Endometrium (tissue), 2 donors: Measurements from ENCODE around the gene KRTAP7-1.

ENCODE experiments used
- FAIRE-seq: peaks from 2 replicates; lab custom pipeline; 2012; peaks lifted over from hg19 to GRCh38; lab: Jason Lieb, UNC
- donor health status: control.
- donor health status: control.

The KRTAP7-1 gene

GRCh38 chr21:30829659-30830058 is at the start of gene KRTAP7-1:
Gene KRTAP7-1, minus strand, starts transcription at chr21:30829759. Its CDS starts 61 bp downstream, at chr21:30829698.
- FAIRE-seq = no peak

- no peak for FAIRE-seq
Measured at GRCh38 chr21:30874526-30874925, 45.0 kb upstream of the KRTAP7-1 start.

GRCh38 chr21:30847627-30848500 is 18.3 kb upstream of the KRTAP7-1 start:
- no peak for FAIRE-seq

- no peak for FAIRE-seq
Measured at GRCh38 chr21:30842990-30843389, 13.4 kb upstream of the KRTAP7-1 start.

- no peak for FAIRE-seq
Measured at GRCh38 chr21:30839304-30839703, 9.7 kb upstream of the KRTAP7-1 start.

- FAIRE-seq = no peak
Measured at GRCh38 chr21:30838536-30838935, 9.0 kb upstream of the KRTAP7-1 start.

- FAIRE-seq = no peak
Measured at GRCh38 chr21:30831194-30831765, 1.7 kb upstream of the KRTAP7-1 start.

- no peak for FAIRE-seq
Measured at GRCh38 chr21:30818837-30819610, 10.5 kb downstream of the KRTAP7-1 start.

GRCh38 chr21:30813174-30813573 is 16.4 kb downstream of the KRTAP7-1 start, which contains the start of gene KRTAP8-1:
Gene KRTAP8-1, minus strand, starts transcription at chr21:30813274. Its CDS starts 54 bp downstream, at chr21:30813220.
- FAIRE-seq = no peak

- no peak for FAIRE-seq
Measured at GRCh38 chr21:30800605-30801004, 29.0 kb downstream of the KRTAP7-1 start.

GRCh38 chr21:30793581-30794314 is 35.8 kb downstream of the KRTAP7-1 start:
- FAIRE-seq = no peak

GRCh38 chr21:30779249-30779648 is 50.3 kb downstream of the KRTAP7-1 start:
- no peak for FAIRE-seq
